CD4-positive, alpha-beta memory T cell (primary cell): Measurements from ENCODE around the gene CCDC102A. TPM values are rescaled to one million over a fixed set of nuclear protein-coding genes. Genes with fewer than 3 reads are reported as not detected.

Experiments used
- CTCF ChIA-PET: fragments of 350-600 bp; sonication (Branson Sonifier 250); formaldehyde crosslinking; loops from one replicate; lab custom pipeline; 2021; ENCODE audit warnings: inconsistent platforms; ENCODE audit not compliant: partially characterized antibody; lab: Charles Lee
- POLR2A ChIA-PET: fragments of 350-600 bp; sonication (Branson Sonifier 250); formaldehyde crosslinking; loops from one replicate; lab custom pipeline; 2021; ENCODE audit not compliant: partially characterized antibody; lab: Charles Lee
- DNase-seq, 5 donors: peaks; one replicate each; pipeline versions ENCODE4 v3.0.0 to v3.0.0-alpha.2; 2020 to 2022; ENCODE audit warnings: mixed read lengths in 1 of 5
- H3K27ac ChIP-seq: one replicate; pipeline ENCODE4 v1.7.0; 2013; ENCODE audit warnings: low read depth, low read length
- H3K27me3 ChIP-seq: 2 replicates; pipeline ENCODE4 v1.7.0; 2013; ENCODE audit warnings: mild to moderate bottlenecking, low read length, moderate library complexity; ENCODE audit not compliant: insufficient read depth
- H3K36me3 ChIP-seq: 2 replicates; pipeline ENCODE4 v1.7.0; 2013; ENCODE audit warnings: mild to moderate bottlenecking, low read length, moderate library complexity; ENCODE audit not compliant: insufficient read depth
- H3K4me1 ChIP-seq: 2 replicates; pipeline ENCODE4 v1.7.0; 2013; ENCODE audit warnings: mild to moderate bottlenecking, low read length, moderate library complexity; ENCODE audit not compliant: insufficient read depth
- H3K4me3 ChIP-seq, 2 donors: one replicate each; pipeline ENCODE4 v1.7.0; 2013; ENCODE audit warnings: low read length in 2 of 2, mild to moderate bottlenecking in 1 of 2
- H3K9me3 ChIP-seq, 2 donors: one replicate each; pipeline ENCODE4 v1.7.0; 2013; ENCODE audit warnings: low read length in 2 of 2, control low read depth in 1 of 2; ENCODE audit not compliant: control insufficient read depth in 1 of 2
- H3K27ac Mint-ChIP-seq, 7 donors: one replicate each; pipeline ENCODE4 v1.8.0; 2020 to 2021; ENCODE audit warnings: mixed read lengths in 7 of 7, mild to moderate bottlenecking in 6 of 7, inconsistent platforms in 3 of 7, moderate library complexity in 3 of 7
- H3K27me3 Mint-ChIP-seq, 2 donors: one replicate each; pipeline ENCODE4 v1.8.0; 2020 to 2021; ENCODE audit warnings: mixed read lengths in 2 of 2
- H3K36me3 Mint-ChIP-seq, 2 donors: one replicate each; pipeline ENCODE4 v1.8.0; 2020 to 2021; ENCODE audit warnings: mixed read lengths in 2 of 2, inconsistent platforms in 1 of 2, mild to moderate bottlenecking in 1 of 2
- H3K4me1 Mint-ChIP-seq, 4 donors: one replicate each; pipeline ENCODE4 v1.8.0; 2020 to 2021; ENCODE audit warnings: mixed read lengths in 4 of 4, mild to moderate bottlenecking in 1 of 4
- H3K4me3 Mint-ChIP-seq, 8 donors: one replicate each; pipeline ENCODE4 v1.8.0; 2020 to 2021; ENCODE audit warnings: mixed read lengths in 8 of 8, mild to moderate bottlenecking in 7 of 8, moderate library complexity in 6 of 8, inconsistent platforms in 3 of 8
- H3K9me3 Mint-ChIP-seq, 8 donors: one replicate each; pipeline ENCODE4 v1.8.0; 2020 to 2021; ENCODE audit warnings: mixed read lengths in 8 of 8, mild to moderate bottlenecking in 5 of 8, inconsistent platforms in 3 of 8, moderate library complexity in 1 of 8
- intact Hi-C: fragments of 100-400 bp; cut with micrococcal nuclease; formaldehyde crosslinking; loops from one replicate; pipeline ENCODE4 v1.15.1; 2023
- polyA plus RNA-seq, 2 donors: library from polyadenylated mRNA; unstranded; fragments of 300-500 nt; fragmentation: Illumina TruSeq; gene quantifications; one replicate each; pipeline ENCODE4 v1.2.3, GENCODE V29; 2021
- total RNA-seq, 2 experiments: library from RNA; stranded (reverse); gene quantifications; one replicate each; pipeline ENCODE4 v1.2.3, GENCODE V29; 2021

The CCDC102A gene
- total RNA-seq (1 to 10 TPM; 4.7 to 5.4 TPM), polyA plus RNA-seq (1 to 10 TPM; 1.2 to 9.9 TPM)

GRCh38 chr16:57536306-57537193 is at the start of gene CCDC102A:
Gene CCDC102A, minus strand, starts transcription at chr16:57536571. Its CDS starts 7,394 bp downstream, at chr16:57529177.
- Mint-ChIP-seq H3K4me3 (peak within 1 kb of the TSS; percentile 83 to 91 (median 88)), H3K36me3 (peaks cover 0 to 2% of the 10 kb centered on the region in 2 donors), H3K4me1 (peaks cover 52 to 71% (median 61%) of the 10 kb centered on the region in 4 donors), H3K9me3 (peaks cover 0 to 2% (median 0%) of the 10 kb centered on the region in 8 donors), H3K27me3 (no peaks in the 10 kb centered on the region), H3K27ac (peak within 1 kb of the TSS; percentile 96 to 99 (median 98))
- no peaks in the 10 kb centered on the region for H3K9me3 ChIP-seq
- H3K4me1 ChIP-seq, result peaks cover 69% of the 10 kb centered on the region
- ChIA-PET CTCF (interaction anchor here (0.8 to 2.1 kb wide), 11 partner anchors 10 to 119 kb away, joined by 3 to 20 read pairs (median 5); partner anchors contain the start of genes DOK4 and POLR2C), POLR2A (interaction anchor here (0.6 to 3.7 kb wide), 21 partner anchors 10 to 605 kb away, joined by 3 to 31 read pairs (median 4); partner anchors contain the start of genes ARL2BP, CIAPIN1, COQ9 and DOK4)
- H3K36me3 ChIP-seq, result no peaks in the 10 kb centered on the region
- peak within 1 kb of the TSS; percentile 25 to 64 for H3K4me3 ChIP-seq
- peak; percentile 39 to 62 (median 51) for DNase-seq
- H3K27ac ChIP-seq, result peak within 1 kb of the TSS; percentile 92
- intact Hi-C loops, result loop anchor here (1.0 to 5.0 kb wide), 5 partner anchors 50 to 236 kb away; partner anchors contain the start of genes DOK4, KATNB1 and POLR2C
- no peaks in the 10 kb centered on the region for H3K27me3 ChIP-seq

- Histone ChIP-seq H3K4me3 (no peak overlapping the region), H3K36me3 (no peaks in the 10 kb centered on the region), H3K27ac (no peak overlapping the region), H3K27me3 (no peaks in the 10 kb centered on the region), H3K9me3 (no peaks in the 10 kb centered on the region), H3K4me1 (no peaks in the 10 kb centered on the region)
- ChIA-PET CTCF (interaction anchor here (0.8 to 1.5 kb wide), 4 partner anchors 16 to 168 kb away, joined by 3 to 4 read pairs (median 3); no protein-coding TSS in a partner anchor), POLR2A (no interaction called here)
- H3K4me1 Mint-ChIP-seq, result peaks cover 0 to 5% (median under 1%) of the 10 kb centered on the region in 4 donors
- no peak overlapping the region for H3K4me3 Mint-ChIP-seq
- peaks cover 0 to 2% of the 10 kb centered on the region in 2 donors for H3K27me3 Mint-ChIP-seq
- H3K36me3 Mint-ChIP-seq, result no peaks in the 10 kb centered on the region
- H3K9me3 Mint-ChIP-seq, result no peaks in the 10 kb centered on the region
- intact Hi-C loops, result no loop called here
- no peak overlapping the region for H3K27ac Mint-ChIP-seq
- DNase-seq, result no peak
These were observed 48.8 kb upstream of the CCDC102A start for GRCh38 chr16:57585051-57585687.

GRCh38 chr16:57579361-57579665 is 42.9 kb upstream of the CCDC102A start:
- ChIA-PET CTCF (interaction anchor here (7.3 to 8.9 kb wide), 2 partner anchors 12 to 69 kb away, joined by 70 to 190 read pairs; no protein-coding TSS in a partner anchor), POLR2A (interaction anchor here (0.7 kb wide), 1 partner anchor 14 kb away, joined by 3 read pairs; no protein-coding TSS in a partner anchor)
- peak overlapping the region in 3 of 7 donors; percentile 4 to 74 (median 51) for H3K27ac Mint-ChIP-seq
- DNase-seq, result no peak
- no peaks in the 10 kb centered on the region for H3K27me3 ChIP-seq
- H3K4me3 ChIP-seq, result no peak overlapping the region
- intact Hi-C loops, result loop anchor here (5.0 kb wide), 2 partner anchors 158 to 178 kb away; partner anchors contain the start of gene KATNB1
- H3K36me3 ChIP-seq, result no peaks in the 10 kb centered on the region
- peaks cover 15 to 43% (median 31%) of the 10 kb centered on the region in 4 donors for H3K4me1 Mint-ChIP-seq
- H3K9me3 Mint-ChIP-seq, result no peaks in the 10 kb centered on the region
- no peak overlapping the region for H3K27ac ChIP-seq
- peaks cover 0 to 2% of the 10 kb centered on the region in 2 donors for H3K36me3 Mint-ChIP-seq
- H3K9me3 ChIP-seq, result no peaks in the 10 kb centered on the region
- no peak overlapping the region for H3K4me3 Mint-ChIP-seq
- H3K27me3 Mint-ChIP-seq, result peaks cover 0 to 2% of the 10 kb centered on the region in 2 donors
- H3K4me1 ChIP-seq, result peaks cover 30% of the 10 kb centered on the region

- ChIA-PET POLR2A (interaction anchor here (0.7 to 3.0 kb wide), 6 partner anchors 12 to 232 kb away, joined by 3 to 9 read pairs (median 4); partner anchors contain the start of gene CCDC102A), CTCF (interaction anchor here (3.4 to 8.9 kb wide), 4 partner anchors 13 to 157 kb away, joined by 16 to 190 read pairs (median 46); partner anchors contain the start of gene KATNB1)
- H3K27me3 Mint-ChIP-seq, result no peaks in the 10 kb centered on the region
- H3K36me3 Mint-ChIP-seq, result peaks cover 0 to 2% of the 10 kb centered on the region in 2 donors
- H3K9me3 Mint-ChIP-seq, result no peaks in the 10 kb centered on the region
- H3K36me3 ChIP-seq, result no peaks in the 10 kb centered on the region
- no peaks in the 10 kb centered on the region for H3K27me3 ChIP-seq
- no peaks in the 10 kb centered on the region for H3K9me3 ChIP-seq
- H3K4me3 ChIP-seq, result no peak overlapping the region
- intact Hi-C loops, result loop anchor here (5.0 kb wide), 2 partner anchors 159 to 179 kb away; partner anchors contain the start of gene KATNB1
- peaks cover 15 to 43% (median 31%) of the 10 kb centered on the region in 4 donors for H3K4me1 Mint-ChIP-seq
- H3K27ac ChIP-seq, result peak overlapping the region; percentile 2
- H3K4me1 ChIP-seq, result peaks cover 30% of the 10 kb centered on the region
- H3K4me3 Mint-ChIP-seq, result peak overlapping the region in 6 of 8 donors; percentile 5 to 72 (median 32)
- H3K27ac Mint-ChIP-seq, result peak overlapping the region; percentile 4 to 91 (median 86)
- no peak for DNase-seq
These were observed 42.4 kb upstream of the CCDC102A start for GRCh38 chr16:57578521-57579360.

GRCh38 chr16:57577691-57578224 is 41.4 kb upstream of the CCDC102A start:
- intact Hi-C loops, result loop anchor here (2.0 to 5.0 kb wide), 4 partner anchors 160 to 423 kb away; partner anchors contain the start of genes KATNB1, USB1 and ZNF319
- H3K36me3 Mint-ChIP-seq, result peaks cover 0 to 2% of the 10 kb centered on the region in 2 donors
- POLR2A ChIA-PET, result interaction anchor here (0.6 to 3.0 kb wide), 6 partner anchors 13 to 233 kb away, joined by 3 to 9 read pairs (median 4); partner anchors contain the start of genes CCDC102A and KATNB1
- CTCF ChIA-PET, result interaction anchor here (1.0 to 8.9 kb wide), 8 partner anchors 14 to 180 kb away, joined by 4 to 190 read pairs (median 22); partner anchors contain the start of gene KATNB1
- H3K27me3 Mint-ChIP-seq, result no peaks in the 10 kb centered on the region
- DNase-seq, result peak in 1 of 5 donors; percentile 10
- no peaks in the 10 kb centered on the region for H3K9me3 ChIP-seq
- H3K36me3 ChIP-seq, result no peaks in the 10 kb centered on the region
- H3K27ac Mint-ChIP-seq, result peak overlapping the region; percentile 51 to 91 (median 86)
- H3K4me1 Mint-ChIP-seq, result peaks cover 15 to 43% (median 31%) of the 10 kb centered on the region in 4 donors
- no peaks in the 10 kb centered on the region for H3K27me3 ChIP-seq
- H3K9me3 Mint-ChIP-seq, result no peaks in the 10 kb centered on the region
- no peak overlapping the region for H3K4me3 ChIP-seq
- H3K27ac ChIP-seq, result no peak overlapping the region
- peaks cover 30% of the 10 kb centered on the region for H3K4me1 ChIP-seq
- H3K4me3 Mint-ChIP-seq, result peak overlapping the region in 6 of 8 donors; percentile 4 to 72 (median 46)
